Activated effector memory CD4-positive, alpha-beta T cell treated with anti-CD3 and anti-CD28 coated beads, Interleukin-2, amount 50 U/mL, for 16 hours (primary cell): ENCODE results near the gene CDKN2AIPNL.
A peak's percentile ranks its signal among the peaks of the same experiment; 100 is the strongest.
"Not testable (repeated sequence)": the region's sequence is repeated elsewhere in the genome, so short reads cannot be mapped to it uniquely, and the experiment has no call there.

Source experiments
- DNase-seq: peaks from one replicate; pipeline ENCODE4 v3.0.0-alpha.2; 2020

Gene CDKN2AIPNL

GRCh38 chr5:134397196-134397595, 14.5 kb downstream of the CDKN2AIPNL start:
- no peak for DNase-seq

- DNase-seq, result no peak
Measured at GRCh38 chr5:134396274-134396673, 15.4 kb downstream of the CDKN2AIPNL start.

GRCh38 chr5:134394932-134395331, 16.7 kb downstream of the CDKN2AIPNL start:
- no peak for DNase-seq

GRCh38 chr5:134392301-134392700, 19.4 kb downstream of the CDKN2AIPNL start:
- DNase-seq, result no peak

GRCh38 chr5:134387443-134387842, 24.2 kb downstream of the CDKN2AIPNL start:
- no peak for DNase-seq

GRCh38 chr5:134383980-134384697, 27.5 kb downstream of the CDKN2AIPNL start:
- DNase-seq, result no peak

GRCh38 chr5:134382204-134382603, 29.5 kb downstream of the CDKN2AIPNL start:
- DNase-seq, result not testable (repeated sequence)

GRCh38 chr5:134380346-134380745, 31.3 kb downstream of the CDKN2AIPNL start:
- no peak for DNase-seq

- DNase-seq, result no peak
Measured at GRCh38 chr5:134374232-134374631, 37.4 kb downstream of the CDKN2AIPNL start.

GRCh38 chr5:134373633-134374032, 38.0 kb downstream of the CDKN2AIPNL start:
- not testable (repeated sequence) for DNase-seq

GRCh38 chr5:134371834-134372340, 39.8 kb downstream of the CDKN2AIPNL start:
- peak; percentile 79 for DNase-seq

GRCh38 chr5:134370871-134371833, 40.5 kb downstream of the CDKN2AIPNL start, which contains the start of gene UBE2B:
Gene UBE2B (plus strand): TSS chr5:134371569. CDS start chr5:134371596, 27 bp downstream.
- DNase-seq, result peak; percentile 99

- no peak for DNase-seq
Measured at GRCh38 chr5:134370311-134370870, 41.3 kb downstream of the CDKN2AIPNL start.

- no peak for DNase-seq
Measured at GRCh38 chr5:134365604-134366003, 46.1 kb downstream of the CDKN2AIPNL start.

- no peak for DNase-seq
Measured at GRCh38 chr5:134355681-134356080, 56.0 kb downstream of the CDKN2AIPNL start.
